LoVo (cell line): Measurements from ENCODE around the gene VAMP2.

Experiments used
- DNase-seq: peaks from one replicate; pipeline ENCODE4 v3.0.0-alpha.2; 2016; ENCODE audit warnings: low spot score

The VAMP2 gene

DNA sequence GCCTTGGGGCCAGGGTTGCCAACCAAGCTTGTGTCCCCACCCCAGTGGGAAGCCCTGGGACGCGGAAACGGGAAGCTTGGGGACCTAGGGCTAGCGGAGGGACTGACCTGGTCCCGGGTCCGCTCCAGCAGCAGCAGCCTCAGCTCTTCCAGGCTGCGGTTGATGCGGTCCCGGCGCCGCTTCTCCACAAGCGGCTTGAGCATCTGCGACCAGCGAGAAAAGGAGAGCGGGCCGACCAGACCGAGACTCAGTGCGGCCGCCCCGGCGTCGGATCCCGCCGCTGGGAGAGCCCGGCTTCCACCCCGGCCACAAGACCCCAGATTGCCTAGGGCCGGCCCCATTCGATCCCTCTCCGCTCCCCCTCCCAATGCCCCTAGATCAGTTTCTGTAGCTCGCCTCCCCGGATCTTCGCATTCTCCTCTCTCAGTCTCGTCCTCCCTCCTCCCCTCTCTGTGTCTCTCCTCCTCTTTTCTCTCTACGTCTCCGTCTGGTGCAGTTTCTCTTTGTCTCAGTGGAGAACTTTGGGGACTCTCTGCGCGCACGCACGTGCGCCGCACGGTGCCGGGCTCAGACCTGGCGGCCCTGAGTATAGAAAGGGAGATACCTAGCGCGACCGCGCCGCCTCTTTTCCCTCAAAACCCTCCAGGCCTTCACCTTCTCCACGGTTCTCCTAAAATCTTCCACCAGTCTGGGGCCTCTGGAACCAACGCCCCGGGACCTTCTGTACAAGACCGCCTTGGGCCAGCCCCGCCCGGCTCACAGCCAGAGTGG, 39.6 kb downstream of the VAMP2 start:
- DNase-seq, result no peak

- peak; percentile 41 for DNase-seq
Measured at GRCh38 chr17:8122422-8122923, 40.3 kb downstream of the VAMP2 start.

- peak; percentile 79 for DNase-seq
Measured at GRCh38 chr17:8121681-8122421, 40.9 kb downstream of the VAMP2 start.

GRCh38 chr17:8121407-8121680, 41.4 kb downstream of the VAMP2 start:
- DNase-seq, result no peak

DNA sequence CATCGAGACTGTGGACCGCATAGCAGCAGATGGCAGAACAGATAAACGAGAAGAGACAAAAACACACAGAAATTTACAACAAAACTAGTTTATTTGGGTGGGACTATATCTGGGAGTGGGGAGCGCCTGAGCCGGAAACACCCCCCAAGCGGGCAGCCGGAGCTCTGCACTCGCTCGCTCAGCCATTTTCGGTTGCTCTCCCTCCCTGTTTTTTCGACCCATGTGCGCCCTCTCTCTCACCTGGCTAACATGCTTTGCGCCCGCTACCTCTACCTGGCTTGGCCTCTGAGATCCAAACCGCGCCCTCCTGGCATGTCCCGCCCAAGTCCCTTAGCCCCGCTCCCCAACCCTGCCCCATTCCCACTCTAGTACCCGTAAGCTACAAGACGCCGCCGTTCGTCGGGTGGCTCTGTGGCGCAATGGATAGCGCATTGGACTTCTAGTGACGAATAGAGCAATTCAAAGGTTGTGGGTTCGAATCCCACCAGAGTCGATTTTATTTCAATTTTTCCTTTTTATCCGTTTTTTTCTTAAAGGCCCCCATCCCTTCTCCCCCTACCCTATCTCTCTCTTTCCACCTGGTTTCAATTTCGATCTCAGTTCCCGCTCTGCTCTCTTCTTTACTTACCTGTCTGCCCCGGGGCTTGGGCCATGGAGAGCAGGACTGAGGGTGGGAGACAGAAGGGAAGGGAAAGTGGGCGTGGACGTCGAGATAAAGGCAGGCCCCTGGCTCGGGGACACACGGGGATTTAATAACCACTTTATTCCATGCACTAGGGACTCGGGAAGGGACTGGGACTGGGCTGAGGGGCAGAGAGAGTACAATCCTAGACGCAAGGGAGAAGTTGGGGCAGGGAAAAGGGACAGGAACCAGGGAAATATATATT, 42.0 kb downstream of the VAMP2 start:
- DNase-seq, result peak; percentile 87

- peak; percentile 87 for DNase-seq
Measured at GRCh38 chr17:8119581-8120519, 42.9 kb downstream of the VAMP2 start.

DNA sequence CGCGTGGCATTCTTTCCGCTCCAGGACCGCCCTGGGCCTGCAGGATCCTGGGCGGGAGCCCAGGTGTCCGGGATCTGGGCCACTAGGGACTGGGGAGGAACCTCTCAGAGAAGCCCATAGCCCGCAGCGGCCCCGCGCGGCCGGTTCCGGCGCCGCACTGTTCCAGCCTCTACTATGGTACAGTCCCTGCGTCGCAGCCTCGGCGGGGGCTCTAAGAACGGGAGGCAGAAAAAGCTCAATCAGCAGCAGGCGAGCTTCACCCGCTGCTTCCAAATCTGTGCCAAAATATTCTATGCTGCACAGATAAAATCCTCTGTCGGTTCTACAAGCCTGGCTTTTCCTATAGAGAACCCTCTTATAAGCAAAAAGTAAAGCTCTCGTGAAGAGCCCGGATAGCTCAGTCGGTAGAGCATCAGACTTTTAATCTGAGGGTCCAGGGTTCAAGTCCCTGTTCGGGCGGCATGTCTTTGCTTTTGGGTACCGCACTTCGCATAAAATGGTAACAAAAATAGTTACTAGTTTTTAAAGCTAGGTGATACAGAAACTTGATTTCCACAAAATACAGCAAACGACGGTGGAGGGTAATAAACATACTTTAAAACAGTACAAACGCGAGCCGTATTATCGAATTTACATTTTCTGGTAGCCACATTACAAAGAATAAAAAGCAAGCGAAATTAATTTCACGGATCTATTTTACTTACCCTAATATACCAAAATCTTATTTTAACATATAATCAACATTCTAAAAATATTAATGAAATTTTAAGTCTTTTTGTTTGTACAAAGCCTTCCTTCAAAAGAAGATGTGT, 43.8 kb downstream of the VAMP2 start:
- peak; percentile 82 for DNase-seq

GRCh38 chr17:8117980-8118768, 44.6 kb downstream of the VAMP2 start, which contains the start of gene ALOXE3:
ALOXE3 (minus strand) TSS chr17:8118514; CDS start chr17:8117990, 524 bp downstream.
- peak; percentile 89 for DNase-seq

GRCh38 chr17:8117367-8117979, 45.3 kb downstream of the VAMP2 start:
- DNase-seq, result no peak

- no peak for DNase-seq
Measured at GRCh38 chr17:8116776-8117175, 46.0 kb downstream of the VAMP2 start.

GRCh38 chr17:8110907-8111306, 51.8 kb downstream of the VAMP2 start:
- DNase-seq, result no peak

DNA sequence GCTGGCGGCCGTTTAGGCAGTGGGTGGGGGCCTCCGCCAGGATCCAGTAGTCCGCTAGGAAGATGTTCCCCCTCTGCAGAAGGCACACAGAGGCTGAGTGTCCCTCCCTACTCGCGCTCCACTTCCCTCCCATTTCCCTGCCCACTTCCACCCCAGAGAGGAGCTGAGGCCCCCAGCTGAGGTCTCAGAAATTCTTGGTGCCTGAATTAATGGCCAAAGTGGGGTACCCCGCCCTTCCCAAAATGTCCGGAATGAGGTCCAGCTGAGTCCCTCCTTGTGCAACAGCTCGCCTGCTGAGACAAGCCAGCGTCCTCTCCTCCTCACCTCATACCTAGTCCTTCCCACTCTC, 52.3 kb downstream of the VAMP2 start:
- DNase-seq, result no peak

- DNase-seq, result peak; percentile 67
Measured at GRCh38 chr17:8109661-8110455, 52.9 kb downstream of the VAMP2 start.
